SK-N-SH treated with all-trans-retinoic acid at 6 μM for 48 hours (cell line): Measurements from ENCODE around the gene DENND4B.
"Not testable (repeated sequence)": the region's sequence is repeated elsewhere in the genome, so short reads cannot be mapped to it uniquely, and the experiment has no call there.

Experiments used
- ATAC-seq: fragments of 200-7000 bp; cut with Tn5 transposase; 3 replicates; pipeline ENCODE4 v1.9.1; 2020; ENCODE audit warnings: mild to moderate bottlenecking, moderate library complexity
- ARNTL ChIP-seq: fragments of 450-650 bp; formaldehyde crosslinking; IDR thresholded peaks from 2 replicates; pipeline ENCODE4 v1.5.0; 2020; ENCODE audit warnings: low read depth, mild to moderate bottlenecking, moderate library complexity, borderline replicate concordance
- CREB5 ChIP-seq: fragments of 250-450 bp; sonication (Bioruptor Pico); IDR thresholded peaks from 2 replicates; pipeline ENCODE4 v1.5.1; 2020; ENCODE audit warnings: low read depth, mild to moderate bottlenecking, moderate library complexity
- CSDC2 ChIP-seq: fragments of 250-450 bp; sonication (Bioruptor Pico); IDR thresholded peaks from 2 replicates; pipeline ENCODE4 v1.5.0; 2020; ENCODE audit warnings: mild to moderate bottlenecking, moderate library complexity
- CSRNP3 ChIP-seq: fragments of 250-450 bp; sonication (Bioruptor Pico); IDR thresholded peaks from 2 replicates; pipeline ENCODE4 v1.5.1; 2021; ENCODE audit warnings: mild to moderate bottlenecking, moderate library complexity
- ESRRG ChIP-seq: fragments of 250-450 bp; sonication (Bioruptor Pico); IDR thresholded peaks from 2 replicates; pipeline ENCODE4 v1.6.1; 2021; ENCODE audit warnings: mild to moderate bottlenecking
- GLIS3 ChIP-seq: fragments of 250-450 bp; sonication (Bioruptor Pico); IDR thresholded peaks from 2 replicates; pipeline ENCODE4 v1.5.0; 2020; ENCODE audit warnings: mild to moderate bottlenecking, moderate library complexity
- ISL1 ChIP-seq: fragments of 250-450 bp; sonication (Bioruptor Pico); IDR thresholded peaks from 2 replicates; pipeline ENCODE4 v2.1.2; 2022; ENCODE audit warnings: mild to moderate bottlenecking, moderate library complexity
- OSR1 ChIP-seq: fragments of 250-450 bp; sonication (Bioruptor Pico); IDR thresholded peaks from 2 replicates; pipeline ENCODE4 v1.8.0; 2022; ENCODE audit warnings: moderate library complexity, mild to moderate bottlenecking, inconsistent platforms
- PATZ1 ChIP-seq: fragments of 250-450 bp; sonication (Bioruptor Pico); IDR thresholded peaks from 2 replicates; pipeline ENCODE4 v1.8.0; 2020; ENCODE audit warnings: mild to moderate bottlenecking, moderate library complexity, borderline replicate concordance
- POU6F1 ChIP-seq: fragments of 250-450 bp; sonication (Bioruptor Pico); IDR thresholded peaks from 2 replicates; pipeline ENCODE4 v1.8.0; 2021; ENCODE audit warnings: low read depth, mild to moderate bottlenecking, moderate library complexity, borderline replicate concordance
- PPARA ChIP-seq: fragments of 250-450 bp; sonication (Bioruptor Pico); IDR thresholded peaks from 2 replicates; pipeline ENCODE4 v1.5.0; 2020; ENCODE audit warnings: mild to moderate bottlenecking, borderline replicate concordance
- RARB ChIP-seq: fragments of 250-450 bp; sonication (Bioruptor Pico); IDR thresholded peaks from 2 replicates; pipeline ENCODE4 v1.8.0; 2021; ENCODE audit warnings: mild to moderate bottlenecking, moderate library complexity
- SNAI2 ChIP-seq: fragments of 250-450 bp; sonication (Bioruptor Pico); IDR thresholded peaks from 2 replicates; pipeline ENCODE4 v1.5.0; 2020; ENCODE audit warnings: mild to moderate bottlenecking, moderate library complexity
- TOX ChIP-seq: fragments of 250-450 bp; sonication (Bioruptor Pico); IDR thresholded peaks from 2 replicates; pipeline ENCODE4 v1.8.0; 2021; ENCODE audit warnings: mild to moderate bottlenecking, moderate library complexity, borderline replicate concordance
- TSHZ2 ChIP-seq: fragments of 250-450 bp; sonication (Bioruptor Pico); IDR thresholded peaks from 2 replicates; pipeline ENCODE4 v1.5.0; 2020; ENCODE audit warnings: mild to moderate bottlenecking, moderate library complexity
- ZC3H10 ChIP-seq: fragments of 250-450 bp; sonication (Bioruptor Pico); IDR thresholded peaks from 2 replicates; pipeline ENCODE4 v1.5.1; 2021; ENCODE audit warnings: mild to moderate bottlenecking, moderate library complexity
- ZFP3 ChIP-seq: fragments of 250-450 bp; sonication (Bioruptor Pico); IDR thresholded peaks from 2 replicates; pipeline ENCODE4 v1.5.0; 2020; ENCODE audit warnings: mild to moderate bottlenecking, moderate library complexity
- ZFP30 ChIP-seq: fragments of 450-650 bp; formaldehyde crosslinking; IDR thresholded peaks from 2 replicates; pipeline ENCODE4 v1.5.0; 2022; ENCODE audit warnings: mild to moderate bottlenecking, moderate library complexity
- ZNF565 ChIP-seq: fragments of 450-650 bp; formaldehyde crosslinking; conservative IDR thresholded peaks from 2 replicates; pipeline ENCODE4 v1.5.0; 2020; ENCODE audit warnings: low read depth, mild to moderate bottlenecking, moderate library complexity
- ZNF70 ChIP-seq: fragments of 450-650 bp; formaldehyde crosslinking; IDR thresholded peaks from 2 replicates; pipeline ENCODE4 v1.5.0; 2020; ENCODE audit warnings: mild to moderate bottlenecking, moderate library complexity
- ZNF8 ChIP-seq: fragments of 450-650 bp; formaldehyde crosslinking; IDR thresholded peaks from 2 replicates; pipeline ENCODE4 v1.5.0; 2020; ENCODE audit warnings: mild to moderate bottlenecking, moderate library complexity

DENND4B gene

GRCh38 chr1:153912349-153912748, 34.2 kb downstream of the DENND4B start:
- ATAC-seq: no peak
- TF ChIP-seq ISL1 (CRISPR knock-in tag) (no peak), ARNTL (CRISPR knock-in tag) (no peak), CREB5 (CRISPR knock-in tag) (no peak), TOX (CRISPR knock-in tag) (no peak), SNAI2 (CRISPR knock-in tag) (no peak), ZNF8 (CRISPR knock-in tag) (no peak), PPARA (no peak), CSDC2 (CRISPR knock-in tag) (no peak), ZFP3 (no peak), GLIS3 (CRISPR knock-in tag) (no peak), ZC3H10 (CRISPR knock-in tag) (no peak), RARB (CRISPR knock-in tag) (no peak), TSHZ2 (no peak), POU6F1 (no peak), OSR1 (no peak)

GRCh38 chr1:153910560-153910959, 36.0 kb downstream of the DENND4B start:
- not testable (repeated sequence) for ATAC-seq

GRCh38 chr1:153908071-153908470, 38.4 kb downstream of the DENND4B start:
- no peak for TF ChIP-seq OSR1
- no peak for TF ChIP-seq ZFP3
- no peak for TF ChIP-seq RARB (CRISPR knock-in tag)
- TF ChIP-seq SNAI2 (CRISPR knock-in tag): no peak
- TF ChIP-seq ZFP30 (CRISPR knock-in tag): no peak
- no peak for TF ChIP-seq ZNF70 (CRISPR knock-in tag)
- TF ChIP-seq GLIS3 (CRISPR knock-in tag): no peak
- no peak for TF ChIP-seq ESRRG
- no peak for TF ChIP-seq CSRNP3 (CRISPR knock-in tag)
- TF ChIP-seq PATZ1: no peak
- TF ChIP-seq TSHZ2: no peak
- no peak for TF ChIP-seq ZNF565 (CRISPR knock-in tag)
- no peak for TF ChIP-seq CSDC2 (CRISPR knock-in tag)
- no peak for TF ChIP-seq ZC3H10 (CRISPR knock-in tag)
- no peak for TF ChIP-seq PPARA
- TF ChIP-seq ZNF8 (CRISPR knock-in tag): no peak
- no peak for TF ChIP-seq CREB5 (CRISPR knock-in tag)
- no peak for ATAC-seq
